ENCODE results near the gene APCDD1.

- TF ChIP-seq YY1 (IDR thresholded peaks at IDR 0.05; ENCODE audit: low read depth) (no peak), TEAD4 (IDR thresholded peaks at IDR 0.05) (no peak), CEBPB (IDR thresholded peaks at IDR 0.05) (no peak), MAX (IDR thresholded peaks at IDR 0.05) (no peak)
Measured at GRCh38 chr18:10440884-10441283, 13.6 kb upstream of the APCDD1 start.

All from Ishikawa (cell line).